Measurements from ENCODE around the gene ADCY9. TPM values are rescaled to one million over a fixed set of nuclear protein-coding genes. Genes with fewer than 3 reads are reported as not detected.

Gene ADCY9
- total RNA-seq, 1 experiment from 2014 or later, result 4.7 TPM

DNA sequence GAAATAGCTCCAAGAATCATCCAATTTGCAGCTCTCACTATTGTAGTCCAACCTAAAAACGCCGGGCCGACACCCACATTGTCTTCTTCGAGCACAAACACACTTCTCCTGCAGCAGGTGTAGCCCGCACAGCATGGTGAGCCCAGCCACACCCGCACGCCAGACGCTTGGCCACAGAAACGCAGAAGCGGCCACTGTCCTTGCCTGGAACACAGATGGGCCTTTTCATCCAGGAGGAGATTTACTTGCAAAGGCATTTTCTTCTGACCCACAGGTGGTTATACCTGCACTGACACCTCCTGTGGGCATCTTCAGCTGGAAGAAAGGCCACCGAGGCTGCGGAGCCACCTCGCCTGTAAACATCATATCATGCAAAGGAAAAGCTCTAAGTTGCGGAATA, 98.4 kb downstream of the ADCY9 start:
- Histone ChIP-seq H3K9me3 (ENCODE audit: control insufficient read depth, low read depth, low read length) (no peaks in the 10 kb centered on the region), H2AFZ (ENCODE audit: low read length) (no peak overlapping the region), H3K4ac (ENCODE audit: low read depth, low read length) (no peak overlapping the region), H3K27ac (ENCODE audit: insufficient read length, low read depth, low read length) (no peak overlapping the region), H3K9ac (ENCODE audit: extremely low read depth, insufficient read length, low read length) (no peak overlapping the region), H2BK5ac (ENCODE audit: insufficient read length, low read length) (no peak overlapping the region), H3K18ac (ENCODE audit: insufficient read length, low read depth, low read length) (no peak overlapping the region), H4K8ac (replicated peaks; ENCODE audit: insufficient read length, low read depth, low read length) (no peak overlapping the region), H3K56ac (ENCODE audit: insufficient read length, low read depth, low read length) (no peak overlapping the region), H4K20me1 (ENCODE audit: control insufficient read depth, insufficient read depth, insufficient read length) (no peaks in the 10 kb centered on the region), H3K23ac (ENCODE audit: insufficient read length, low read depth, low read length) (no peak overlapping the region), H2BK20ac (ENCODE audit: low read depth, low read length, poor library complexity, severe bottlenecking) (no peak overlapping the region), H2AK5ac (ENCODE audit: insufficient read length, low read length) (no peak overlapping the region), H3K27me3 (ENCODE audit: insufficient read depth, low read length) (no peaks in the 10 kb centered on the region), H2BK15ac (ENCODE audit: low read depth, low read length) (no peak overlapping the region), H3K79me2 (ENCODE audit: insufficient read depth, low read length) (no peaks in the 10 kb centered on the region), H4K5ac (ENCODE audit: insufficient read length, low read depth, low read length) (no peak overlapping the region), H2BK12ac (ENCODE audit: insufficient read length, low read depth, low read length) (no peak overlapping the region), H3K4me2 (ENCODE audit: insufficient read depth, insufficient read length, low read length) (no peak overlapping the region), H3K14ac (ENCODE audit: insufficient read depth, low read length) (no peak overlapping the region), H3K79me1 (ENCODE audit: insufficient read depth, low read depth, low read length, poor library complexity, severe bottlenecking) (no peaks in the 10 kb centered on the region), H3K4me1 (ENCODE audit: insufficient read depth, low read length) (peaks cover 4% of the 10 kb centered on the region; the same call in 1 of the 2 replicates), H2BK120ac (ENCODE audit: low read depth, low read length, poor library complexity, severe bottlenecking) (no peak overlapping the region), H3T11ph (ENCODE audit: low read length) (no peak overlapping the region), H4K91ac (ENCODE audit: insufficient read length, low read depth, low read length) (no peak overlapping the region), H3K23me2 (ENCODE audit: insufficient read length, low read depth, low read length, poor library complexity, severe bottlenecking) (no peaks in the 10 kb centered on the region)
- Mint-ChIP-seq H3K9me3 (no peaks in the 10 kb centered on the region), H3K4me1 (peaks cover 24 to 26% of the 10 kb centered on the region in 2 experiments), H3K27ac (no peak overlapping the region), H3K27me3 (ENCODE audit: low read depth) (0 out of 2 replicates have a peak, but pooled peaks cover 2% of the 10 kb centered on the region), H3K4me3 (no peak overlapping the region), H3K36me3 (ENCODE audit: insufficient read depth in 1 of 3, low read depth in 3 of 3) (no peaks in the 10 kb centered on the region)
- no CpG with 5 or more reads among the region's 14 CpGs for WGBS (ENCODE audit: extremely low coverage, insufficient read length, low lambda C conversion rate)
- no peak for DNase-seq
- TF ChIP-seq, protein P1, sequence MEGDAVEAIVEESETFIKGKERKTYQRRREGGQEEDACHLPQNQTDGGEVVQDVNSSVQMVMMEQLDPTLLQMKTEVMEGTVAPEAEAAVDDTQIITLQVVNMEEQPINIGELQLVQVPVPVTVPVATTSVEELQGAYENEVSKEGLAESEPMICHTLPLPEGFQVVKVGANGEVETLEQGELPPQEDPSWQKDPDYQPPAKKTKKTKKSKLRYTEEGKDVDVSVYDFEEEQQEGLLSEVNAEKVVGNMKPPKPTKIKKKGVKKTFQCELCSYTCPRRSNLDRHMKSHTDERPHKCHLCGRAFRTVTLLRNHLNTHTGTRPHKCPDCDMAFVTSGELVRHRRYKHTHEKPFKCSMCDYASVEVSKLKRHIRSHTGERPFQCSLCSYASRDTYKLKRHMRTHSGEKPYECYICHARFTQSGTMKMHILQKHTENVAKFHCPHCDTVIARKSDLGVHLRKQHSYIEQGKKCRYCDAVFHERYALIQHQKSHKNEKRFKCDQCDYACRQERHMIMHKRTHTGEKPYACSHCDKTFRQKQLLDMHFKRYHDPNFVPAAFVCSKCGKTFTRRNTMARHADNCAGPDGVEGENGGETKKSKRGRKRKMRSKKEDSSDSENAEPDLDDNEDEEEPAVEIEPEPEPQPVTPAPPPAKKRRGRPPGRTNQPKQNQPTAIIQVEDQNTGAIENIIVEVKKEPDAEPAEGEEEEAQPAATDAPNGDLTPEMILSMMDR (conservative IDR thresholded peaks at IDR 0.05), result no peak

Measured in H9 (cell line).